ENCODE measurements around the gene PPP1R14C. TPM values are rescaled to one million over a fixed set of nuclear protein-coding genes. Genes with fewer than 3 reads are reported as not detected.
A peak's percentile ranks its signal among the peaks of the same experiment; 100 is the strongest.

The PPP1R14C gene
- total and polyA plus RNA-seq, 2 experiments from 2014 or later = 2.1 to 5.2 TPM

GRCh38 chr6:150140236-150140969 is 2.4 kb upstream of the PPP1R14C start:
- no peak for DNase-seq (ENCODE audit: low spot score)
- Histone ChIP-seq H3K27me3 (peaks cover 68% of the 10 kb centered on the region), H3K9me3 (ENCODE audit: low read depth) (no peaks in the 10 kb centered on the region), H2AFZ (no peak overlapping the region), H3K9me2 (replicated peaks; ENCODE audit: insufficient read depth) (no peaks in the 10 kb centered on the region), H3K4me1 (ENCODE audit: insufficient read depth) (peaks cover 14% of the 10 kb centered on the region), H3K36me3 (replicated peaks; ENCODE audit: insufficient read depth, low read depth) (no peaks in the 10 kb centered on the region), H4K20me1 (ENCODE audit: insufficient read depth, poor library complexity, severe bottlenecking) (no peaks in the 10 kb centered on the region), H3K4me2 (no peak overlapping the region), H3K4me3 (no peak overlapping the region), H3K27ac (no peak overlapping the region), H3K79me2 (no peaks in the 10 kb centered on the region)
- TF ChIP-seq EZH2phosphoT487 (IDR thresholded peaks at IDR 0.05; ENCODE audit: low read depth, severe bottlenecking, unreplicated experiment) (no peak), EZH2 (IDR thresholded peaks at IDR 0.05; ENCODE audit: borderline replicate concordance) (no peak), CTCF (IDR thresholded peaks at IDR 0.05; ENCODE audit: poor library complexity) (no peak)
- 85% methylated on average over 6 of the region's 6 CpGs for WGBS (ENCODE audit: low lambda C conversion rate, missing lambda C conversion rate)

GRCh38 chr6:150142097-150142669 is 661 bp upstream of the PPP1R14C start:
- Histone ChIP-seq H3K79me2 (no peaks in the 10 kb centered on the region), H3K4me1 (ENCODE audit: insufficient read depth) (peaks cover 14% of the 10 kb centered on the region), H3K4me3 (peak overlapping the region; percentile 49), H3K27ac (no peak overlapping the region), H3K27me3 (peaks cover 83% of the 10 kb centered on the region), H2AFZ (no peak overlapping the region), H3K9me2 (replicated peaks; ENCODE audit: insufficient read depth) (no peaks in the 10 kb centered on the region), H3K36me3 (replicated peaks; ENCODE audit: insufficient read depth, low read depth) (no peaks in the 10 kb centered on the region), H3K4me2 (peak overlapping the region; percentile 94), H3K9me3 (ENCODE audit: low read depth) (no peaks in the 10 kb centered on the region), H4K20me1 (ENCODE audit: insufficient read depth, poor library complexity, severe bottlenecking) (no peaks in the 10 kb centered on the region)
- TF ChIP-seq EZH2 (IDR thresholded peaks at IDR 0.05; ENCODE audit: borderline replicate concordance) (no peak), EZH2phosphoT487 (IDR thresholded peaks at IDR 0.05; ENCODE audit: low read depth, severe bottlenecking, unreplicated experiment) (no peak), CTCF (IDR thresholded peaks at IDR 0.05; ENCODE audit: poor library complexity) (no peak)
- DNase-seq (ENCODE audit: low spot score) = no peak
- 10% methylated on average over 23 of the region's 25 CpGs for WGBS (ENCODE audit: low lambda C conversion rate, missing lambda C conversion rate)

GRCh38 chr6:150143516-150144293 is 861 bp downstream of the PPP1R14C start:
- H3K27me3 ChIP-seq = peaks cover 78% of the 10 kb centered on the region
- H3K79me2 ChIP-seq = no peaks in the 10 kb centered on the region
- peaks cover 14% of the 10 kb centered on the region for H3K4me1 ChIP-seq (ENCODE audit: insufficient read depth)
- 8% methylated on average over 46 of the region's 53 CpGs for WGBS (ENCODE audit: low lambda C conversion rate, missing lambda C conversion rate)
- peak overlapping the region; percentile 49 for H3K4me3 ChIP-seq
- H3K9me3 ChIP-seq (ENCODE audit: low read depth) = no peaks in the 10 kb centered on the region
- DNase-seq (ENCODE audit: low spot score) = no peak
- no peaks in the 10 kb centered on the region for H4K20me1 ChIP-seq (ENCODE audit: insufficient read depth, poor library complexity, severe bottlenecking)
- no peak overlapping the region for H3K27ac ChIP-seq
- peak overlapping the region; percentile 40 for H2AFZ ChIP-seq
- H3K9me2 ChIP-seq (replicated peaks; ENCODE audit: insufficient read depth) = no peaks in the 10 kb centered on the region
- TF ChIP-seq EZH2 (IDR thresholded peaks at IDR 0.05; ENCODE audit: borderline replicate concordance) = peak; percentile 66
- no peak for TF ChIP-seq CTCF (IDR thresholded peaks at IDR 0.05; ENCODE audit: poor library complexity)
- peak overlapping the region; percentile 94 for H3K4me2 ChIP-seq
- H3K36me3 ChIP-seq (replicated peaks; ENCODE audit: insufficient read depth, low read depth) = no peaks in the 10 kb centered on the region
